Measurements from ENCODE around the gene TNFAIP8L2.

DNA sequence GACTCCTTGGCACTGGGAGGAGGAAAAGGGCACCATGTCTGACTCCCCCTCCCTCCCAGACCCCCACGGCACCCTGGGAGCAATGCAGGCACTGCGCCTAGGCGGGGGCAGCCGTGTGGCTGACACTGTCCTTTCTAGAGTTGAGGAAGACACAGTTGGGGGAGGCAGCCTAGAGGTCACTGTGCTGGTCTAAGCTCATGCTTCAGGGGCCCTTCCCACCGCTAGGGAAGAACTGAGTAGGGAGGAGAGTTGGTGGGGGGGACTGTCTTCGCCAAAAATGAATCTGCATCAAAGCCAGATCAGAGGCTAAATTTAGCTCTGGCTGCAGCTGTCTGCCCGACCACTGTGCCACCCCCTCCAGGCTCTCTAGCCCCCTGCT is 13.4 kb upstream of the TNFAIP8L2 start:
- TF ChIP-seq EZH2phosphoT487 (IDR thresholded peaks at IDR 0.05; ENCODE audit: borderline replicate concordance) = no peak
- TF ChIP-seq SIN3A (IDR thresholded peaks at IDR 0.05; ENCODE audit: low read depth) = no peak
- TF ChIP-seq MAX (IDR thresholded peaks at IDR 0.05) = no peak
- TF ChIP-seq CTCF (IDR thresholded peaks at IDR 0.05 in 2 of 3, conservative IDR thresholded peaks at IDR 0.05 in 1 of 3; ENCODE audit: borderline replicate concordance in 1 of 3, insufficient read depth in 1 of 3, low read depth in 2 of 3, low read length in 2 of 3) = no peak
- no peak for TF ChIP-seq EZH2 (IDR thresholded peaks at IDR 0.05)
- TF ChIP-seq ELF1 (IDR thresholded peaks at IDR 0.05; ENCODE audit: borderline replicate concordance, low read depth) = no peak
- TF ChIP-seq ZNF274 (IDR thresholded peaks at IDR 0.05; ENCODE audit: low read depth, low read length) = no peak
- TF ChIP-seq, protein P1, sequence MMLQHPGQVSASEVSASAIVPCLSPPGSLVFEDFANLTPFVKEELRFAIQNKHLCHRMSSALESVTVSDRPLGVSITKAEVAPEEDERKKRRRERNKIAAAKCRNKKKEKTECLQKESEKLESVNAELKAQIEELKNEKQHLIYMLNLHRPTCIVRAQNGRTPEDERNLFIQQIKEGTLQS (IDR thresholded peaks at IDR 0.05) = no peak
- TF ChIP-seq POLR2A (IDR thresholded peaks at IDR 0.05; ENCODE audit: borderline replicate concordance, extremely low read depth, insufficient read depth, insufficient read length) = no peak
- no peak for TF ChIP-seq CEBPB (IDR thresholded peaks at IDR 0.05; ENCODE audit: low read depth)
- TF ChIP-seq SRF (IDR thresholded peaks at IDR 0.05; ENCODE audit: low read depth) = no peak
